ENCODE data around the gene BHMT2. TPM values are rescaled to one million over a fixed set of nuclear protein-coding genes. Genes with fewer than 3 reads are reported as not detected.

Gene BHMT2
- total RNA-seq, 1 experiment from 2014 or later = not detected

DNA sequence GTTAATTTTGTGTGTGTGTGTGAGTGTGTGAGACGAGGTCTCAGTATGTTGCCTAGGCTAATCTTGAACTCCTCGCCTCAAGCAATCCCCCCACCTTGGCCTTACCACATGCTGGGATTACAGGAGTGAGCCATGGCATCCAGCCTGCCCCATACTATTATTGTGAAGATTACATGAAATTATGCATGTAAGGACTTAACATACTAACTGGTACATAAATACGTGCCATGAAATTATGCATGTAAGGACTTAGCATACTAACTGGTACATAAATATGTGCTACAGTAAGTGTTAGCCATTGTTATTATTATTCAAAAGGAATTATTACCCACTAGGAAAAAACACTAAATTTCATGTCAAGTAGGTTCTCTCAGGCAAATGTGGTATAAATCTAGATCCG, 16.2 kb upstream of the BHMT2 start:
- H3K56ac ChIP-seq (ENCODE audit: insufficient read length, low read depth, low read length) = no peak overlapping the region
- DNase-seq = no peak
- Mint-ChIP-seq H3K4me1 (peaks cover 5 to 9% of the 10 kb centered on the region in 2 experiments), H3K4me3 (no peak overlapping the region), H3K27ac (no peak overlapping the region), H3K27me3 (ENCODE audit: low read depth) (no peaks in the 10 kb centered on the region), H3K9me3 (no peaks in the 10 kb centered on the region; a peak in 1 of 5 replicates), H3K36me3 (ENCODE audit: insufficient read depth in 1 of 3, low read depth in 3 of 3) (no peaks in the 10 kb centered on the region)
- H2AFZ ChIP-seq (ENCODE audit: low read length) = no peak overlapping the region
- H4K91ac ChIP-seq (ENCODE audit: insufficient read length, low read depth, low read length) = no peak overlapping the region
- H3K9me3 ChIP-seq (ENCODE audit: control insufficient read depth, low read depth, low read length) = no peaks in the 10 kb centered on the region
- H3K79me2 ChIP-seq (ENCODE audit: insufficient read depth, low read length) = no peaks in the 10 kb centered on the region
- no peaks in the 10 kb centered on the region for H3K23me2 ChIP-seq (ENCODE audit: insufficient read length, low read depth, low read length, poor library complexity, severe bottlenecking)
- H3K9ac ChIP-seq (ENCODE audit: extremely low read depth, insufficient read length, low read length) = no peak overlapping the region
- no peak overlapping the region for H2BK15ac ChIP-seq (ENCODE audit: low read depth, low read length)
- H3K4me1 ChIP-seq (ENCODE audit: insufficient read depth, low read length) = no peaks in the 10 kb centered on the region
- H3K27me3 ChIP-seq (ENCODE audit: insufficient read depth, low read length) = no peaks in the 10 kb centered on the region
- H3K4me2 ChIP-seq (ENCODE audit: insufficient read depth, insufficient read length, low read length) = no peak overlapping the region
- H3K14ac ChIP-seq (ENCODE audit: insufficient read depth, low read length) = no peak overlapping the region
- no peak overlapping the region for H4K8ac ChIP-seq (replicated peaks; ENCODE audit: insufficient read length, low read depth, low read length)
- no peaks in the 10 kb centered on the region for H3K79me1 ChIP-seq (ENCODE audit: insufficient read depth, low read depth, low read length, poor library complexity, severe bottlenecking)
- H4K20me1 ChIP-seq (ENCODE audit: control insufficient read depth, insufficient read depth, insufficient read length) = no peaks in the 10 kb centered on the region
- no peak overlapping the region for H2AK5ac ChIP-seq (ENCODE audit: insufficient read length, low read length)
- WGBS (ENCODE audit: extremely low coverage, insufficient read length, low lambda C conversion rate) = no CpG with 5 or more reads among the region's 4 CpGs
- no peak overlapping the region for H3K4ac ChIP-seq (ENCODE audit: low read depth, low read length)
- H3K23ac ChIP-seq (ENCODE audit: insufficient read length, low read depth, low read length) = no peak overlapping the region
- TF ChIP-seq, protein P1, sequence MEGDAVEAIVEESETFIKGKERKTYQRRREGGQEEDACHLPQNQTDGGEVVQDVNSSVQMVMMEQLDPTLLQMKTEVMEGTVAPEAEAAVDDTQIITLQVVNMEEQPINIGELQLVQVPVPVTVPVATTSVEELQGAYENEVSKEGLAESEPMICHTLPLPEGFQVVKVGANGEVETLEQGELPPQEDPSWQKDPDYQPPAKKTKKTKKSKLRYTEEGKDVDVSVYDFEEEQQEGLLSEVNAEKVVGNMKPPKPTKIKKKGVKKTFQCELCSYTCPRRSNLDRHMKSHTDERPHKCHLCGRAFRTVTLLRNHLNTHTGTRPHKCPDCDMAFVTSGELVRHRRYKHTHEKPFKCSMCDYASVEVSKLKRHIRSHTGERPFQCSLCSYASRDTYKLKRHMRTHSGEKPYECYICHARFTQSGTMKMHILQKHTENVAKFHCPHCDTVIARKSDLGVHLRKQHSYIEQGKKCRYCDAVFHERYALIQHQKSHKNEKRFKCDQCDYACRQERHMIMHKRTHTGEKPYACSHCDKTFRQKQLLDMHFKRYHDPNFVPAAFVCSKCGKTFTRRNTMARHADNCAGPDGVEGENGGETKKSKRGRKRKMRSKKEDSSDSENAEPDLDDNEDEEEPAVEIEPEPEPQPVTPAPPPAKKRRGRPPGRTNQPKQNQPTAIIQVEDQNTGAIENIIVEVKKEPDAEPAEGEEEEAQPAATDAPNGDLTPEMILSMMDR (conservative IDR thresholded peaks at IDR 0.05) = no peak
- no peak overlapping the region for H4K5ac ChIP-seq (ENCODE audit: insufficient read length, low read depth, low read length)
- no peak overlapping the region for H2BK120ac ChIP-seq (ENCODE audit: low read depth, low read length, poor library complexity, severe bottlenecking)
- no peak overlapping the region for H3K27ac ChIP-seq (ENCODE audit: insufficient read length, low read depth, low read length)
- H2BK5ac ChIP-seq (ENCODE audit: insufficient read length, low read length) = no peak overlapping the region
- no peak overlapping the region for H3K18ac ChIP-seq (ENCODE audit: insufficient read length, low read depth, low read length)
- H3T11ph ChIP-seq (ENCODE audit: low read length) = no peak overlapping the region
- H2BK12ac ChIP-seq (ENCODE audit: insufficient read length, low read depth, low read length) = no peak overlapping the region
- no peak overlapping the region for H2BK20ac ChIP-seq (ENCODE audit: low read depth, low read length, poor library complexity, severe bottlenecking)

Measured in H9 (cell line).